Measurements from ENCODE around the gene UVSSA.

GRCh38 chr4:1331591-1332353, 15.2 kb upstream of the UVSSA start:
- TF ChIP-seq CTCF (IDR thresholded peaks at IDR 0.05) (no peak), ZFX (IDR thresholded peaks at IDR 0.05; ENCODE audit: borderline replicate concordance) (no peak)
